ENCODE results near the gene CDK5RAP2.

GRCh38 chr9:120408680-120409258 lies 171.2 kb downstream of the CDK5RAP2 start:
- no peak for TF ChIP-seq CTCF (IDR thresholded peaks at IDR 0.05)
- no peak for TF ChIP-seq EP300 (IDR thresholded peaks at IDR 0.05)
- no peak for TF ChIP-seq POLR2AphosphoS5 (IDR thresholded peaks at IDR 0.05)
- TF ChIP-seq POLR2A (IDR thresholded peaks at IDR 0.05): no peak

Data from sigmoid colon (tissue), 4 donors.